ENCODE measurements around the gene RTL9.

RTL9 gene

GRCh38 chrX:110407910-110408545 lies 49.4 kb downstream of the RTL9 start:
- DNase-seq = peak; percentile 49
